ENCODE data around the gene ZBTB32. TPM values are rescaled to one million over a fixed set of nuclear protein-coding genes. Genes with fewer than 3 reads are reported as not detected.

The ZBTB32 gene
- total RNA-seq, 8 experiments from 2014 or later = 0.43 to 34.3 (median 2.2) TPM

- ATAC-seq (replicated peaks in 6 of 8) = peak in 1 of 8 experiments; percentile 2
- in situ Hi-C loops (cut with MboI; ENCODE audit: low pct_unique_long_range_greater_than_20kb in 2 of 9, low sequenced_read_pairs in 9 of 9, unreplicated experiment in 9 of 9) = no loop called here
- peak within 1 kb of the TSS; percentile 83 to 89 for H3K27ac ChIP-seq
- 0 to 95% (median 50%) methylated on average over 1 to 16 of the region's 52 CpGs; no CpG with 5 or more reads in 7 of the 10 experiments for WGBS, 10 experiments
- peaks cover 13 to 19% of the 10 kb centered on the region in 2 donors for H3K4me1 ChIP-seq (replicated peaks in 1 of 2)
- H3K4me3 ChIP-seq = peak within 1 kb of the TSS; percentile 34 to 91 (median 77)
Observed at GRCh38 chr19:35756377-35757230, 52.2 kb downstream of the ZBTB32 start, which contains the start of gene HSPB6. TSS of gene HSPB6 (minus strand) at chr19:35757029. CDS start at chr19:35757008, 21 bp downstream.

DNA sequence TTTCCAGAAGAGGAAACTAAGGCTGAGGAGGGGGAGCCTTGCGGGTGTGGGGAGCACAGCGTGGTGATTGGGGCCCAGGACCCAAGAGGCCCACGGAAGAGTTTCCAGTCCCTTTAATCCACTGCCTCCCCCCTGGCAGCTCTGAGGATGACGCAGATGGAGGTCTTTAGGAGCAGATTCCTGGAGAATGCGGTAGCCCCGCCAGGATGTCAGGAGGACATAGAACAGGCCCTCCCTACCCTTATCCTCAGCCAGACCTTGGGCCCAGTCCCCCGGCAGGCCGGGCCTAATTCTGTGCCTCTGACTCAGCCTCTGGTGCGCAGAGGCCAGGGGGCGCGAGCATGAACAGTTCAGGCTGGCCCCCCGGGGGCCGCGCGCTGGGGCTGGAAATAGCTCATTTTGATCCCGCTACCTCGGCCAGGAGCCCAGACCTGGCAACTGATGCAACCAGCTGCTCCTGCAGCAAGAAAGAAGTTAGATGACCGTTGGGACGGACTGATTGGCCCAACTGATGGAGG is 52.9 kb downstream of the ZBTB32 start:
- H3K4me3 ChIP-seq = peak overlapping the region; percentile 34 to 91 (median 77)
- in situ Hi-C loops (cut with MboI; ENCODE audit: low pct_unique_long_range_greater_than_20kb in 2 of 9, low sequenced_read_pairs in 9 of 9, unreplicated experiment in 9 of 9) = no loop called here
- H3K27ac ChIP-seq = peak overlapping the region; percentile 83 to 89
- peaks cover 13 to 19% of the 10 kb centered on the region in 2 donors for H3K4me1 ChIP-seq (replicated peaks in 1 of 2)
- WGBS, 10 experiments = 3 to 80% (median 47%) methylated on average over 1 to 7 of the region's 19 CpGs; no CpG with 5 or more reads in 3 of the 10 experiments
- peak; percentile 8 to 47 (median 20) for ATAC-seq (replicated peaks in 6 of 8)

GRCh38 chr19:35757749-35758608 is 53.6 kb downstream of the ZBTB32 start, which contains the start of gene PROSER3:
TSS of gene PROSER3 (plus strand) at chr19:35758176. CDS start at chr19:35758216, 40 bp downstream.
- Histone ChIP-seq H3K4me1 (replicated peaks in 1 of 2) (peaks cover 13 to 19% of the 10 kb centered on the region in 2 donors), H3K4me3 (peak within 1 kb of the TSS; percentile 67 to 97 (median 90)), H3K27ac (peak within 1 kb of the TSS; percentile 84 to 89)
- in situ Hi-C loops (cut with MboI; ENCODE audit: low pct_unique_long_range_greater_than_20kb in 2 of 9, low sequenced_read_pairs in 9 of 9, unreplicated experiment in 9 of 9) = no loop called here
- ATAC-seq (replicated peaks in 6 of 8) = peak; percentile 75 to 94 (median 91)
- 0 to 1% (median 0%) methylated on average over 1 to 12 of the region's 53 CpGs; no CpG with 5 or more reads in 3 of the 10 experiments for WGBS, 10 experiments

DNA sequence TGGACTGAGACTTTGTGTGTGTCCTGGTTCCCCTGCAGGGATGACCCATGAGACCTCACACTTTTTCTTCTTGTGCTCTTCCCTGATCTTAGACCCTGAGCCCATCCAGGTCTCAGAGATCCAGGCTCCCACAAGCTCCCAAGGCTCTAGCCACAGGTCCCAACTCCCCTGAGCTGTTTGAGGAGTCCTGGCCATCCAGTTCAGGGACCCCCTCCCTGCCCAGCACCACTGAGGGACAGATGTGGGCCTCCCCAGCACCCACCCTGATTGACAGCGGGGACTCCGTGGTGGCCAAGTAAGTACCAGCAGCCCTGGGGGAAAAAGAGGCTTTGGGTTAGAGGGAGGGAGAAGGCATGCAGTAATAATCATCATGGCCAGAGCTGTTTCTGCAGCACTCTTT is 55.3 kb downstream of the ZBTB32 start:
- ATAC-seq (replicated peaks in 6 of 8) = no peak
- in situ Hi-C loops (cut with MboI; ENCODE audit: low pct_unique_long_range_greater_than_20kb in 2 of 9, low sequenced_read_pairs in 9 of 9, unreplicated experiment in 9 of 9) = no loop called here
- 93% methylated on average over 2 of the region's 2 CpGs; no CpG with 5 or more reads in 9 of the 10 experiments for WGBS, 10 experiments
- Histone ChIP-seq H3K27ac (no peak overlapping the region), H3K4me1 (replicated peaks in 1 of 2) (peaks cover 13 to 19% of the 10 kb centered on the region in 2 donors), H3K4me3 (no peak overlapping the region)

DNA sequence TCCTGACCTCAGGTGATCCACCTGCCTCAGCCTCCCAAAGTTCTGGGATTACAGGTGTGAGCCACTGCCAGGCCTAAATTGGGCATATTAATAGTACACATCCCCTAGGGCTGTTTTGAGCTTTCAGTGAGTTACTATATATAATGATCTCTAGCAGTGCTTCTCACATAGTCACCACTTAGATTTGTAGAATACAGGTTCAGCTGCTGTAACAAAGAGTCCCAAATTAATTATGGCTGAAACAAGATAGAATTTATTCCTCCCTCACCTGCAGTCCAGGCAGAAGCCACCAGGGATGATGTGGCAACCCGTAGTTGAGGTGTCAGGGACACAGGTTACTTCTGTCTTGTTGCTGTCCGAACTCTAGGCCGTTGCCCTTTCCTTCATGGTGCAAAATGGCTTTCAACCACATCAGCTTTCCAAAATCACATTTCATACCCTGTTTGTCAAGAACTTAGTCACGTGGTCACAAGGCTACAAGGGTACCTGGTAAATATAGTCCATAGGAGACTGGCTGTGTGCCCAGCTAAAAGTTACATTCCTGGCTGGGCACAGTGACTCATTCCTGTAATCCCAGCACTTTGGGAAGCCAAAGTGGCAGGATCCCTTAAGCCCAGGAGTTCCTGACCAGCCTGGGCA is 56.5 kb downstream of the ZBTB32 start:
- no peak for ATAC-seq (replicated peaks in 6 of 8)
- WGBS, 10 experiments = 80 to 100% (median 100%) methylated on average over 1 to 3 of the region's 4 CpGs; no CpG with 5 or more reads in 3 of the 10 experiments
- no peak overlapping the region for H3K4me3 ChIP-seq
- H3K27ac ChIP-seq = no peak overlapping the region
- peaks cover 13 to 19% of the 10 kb centered on the region in 2 donors for H3K4me1 ChIP-seq (replicated peaks in 1 of 2)
- in situ Hi-C loops (cut with MboI; ENCODE audit: low pct_unique_long_range_greater_than_20kb in 2 of 9, low sequenced_read_pairs in 9 of 9, unreplicated experiment in 9 of 9) = no loop called here

DNA sequence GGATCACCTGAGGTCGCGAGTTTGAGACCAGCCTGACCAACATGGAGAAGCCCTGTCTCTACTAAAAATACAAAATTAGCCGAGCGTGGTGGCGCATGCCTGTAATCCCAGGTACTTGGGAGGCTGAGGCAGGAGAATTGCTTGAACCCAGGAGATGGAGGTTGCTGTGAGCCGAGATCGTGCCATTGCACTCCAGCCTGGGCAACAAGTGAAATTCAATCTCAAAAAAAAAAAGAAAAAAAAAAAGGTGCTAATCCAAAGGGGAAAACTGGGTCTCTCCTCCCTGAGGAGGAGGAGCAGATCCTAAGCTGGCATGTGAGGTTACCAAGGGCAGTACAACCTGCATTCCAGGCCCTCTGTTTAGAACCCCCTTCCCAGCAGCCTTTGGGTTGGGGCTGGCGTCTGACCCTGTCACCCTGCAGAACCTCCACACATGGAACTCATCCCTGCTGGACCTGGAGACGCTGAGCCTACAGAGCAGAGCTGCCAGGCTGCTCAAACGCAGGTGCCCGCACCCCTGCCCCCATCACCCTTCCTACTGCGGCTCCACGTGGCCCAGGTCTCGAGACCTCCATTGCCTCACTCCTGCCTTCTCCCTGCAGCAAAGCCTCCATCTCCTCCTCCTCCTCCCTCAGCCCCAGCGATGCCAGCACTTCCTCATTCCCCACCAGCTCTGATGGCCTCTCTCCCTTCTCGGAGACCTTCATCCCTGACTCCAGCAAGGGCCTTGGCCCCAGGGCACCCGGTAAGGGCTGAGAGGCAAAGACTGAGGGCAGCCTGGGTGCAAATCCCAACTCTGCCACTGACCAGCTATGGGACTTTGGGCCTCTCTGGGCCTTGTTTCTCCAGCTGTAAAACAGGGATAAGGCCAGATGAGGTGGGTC is 60.3 kb downstream of the ZBTB32 start:
- H3K27ac ChIP-seq = no peak overlapping the region
- WGBS, 10 experiments = 64 to 100% (median 93%) methylated on average over 2 to 9 of the region's 17 CpGs; no CpG with 5 or more reads in 1 of the 10 experiments
- in situ Hi-C loops (cut with MboI; ENCODE audit: low pct_unique_long_range_greater_than_20kb in 2 of 9, low sequenced_read_pairs in 9 of 9, unreplicated experiment in 9 of 9) = no loop called here
- H3K4me3 ChIP-seq = no peak overlapping the region
- ATAC-seq (replicated peaks in 6 of 8) = no peak
- H3K4me1 ChIP-seq (replicated peaks in 1 of 2) = peaks cover 14 to 18% of the 10 kb centered on the region in 2 donors

Other genes with a start within 250 kb of the ZBTB32 start
- gene KRTDAP, start 214.1 kb upstream of the ZBTB32 start, total RNA-seq = not detected
- 10 to 100 TPM in 2 of 8 experiments, 1 to 10 TPM in 3, under 1 TPM in 2, not detected in 1; 0.14 to 49.2 (median 3.1) TPM for gene DMKN, start 190.9 kb upstream of the ZBTB32 start, total RNA-seq
- gene SBSN, start 176.2 kb upstream of the ZBTB32 start, total RNA-seq = 1 to 10 TPM in 2 of 8 experiments, under 1 TPM in 6; 0.11 to 3.5 (median 0.41) TPM
- gene GAPDHS, start 171.1 kb upstream of the ZBTB32 start, total RNA-seq = not detected
- 100 to 1,000 TPM in 2 of 8 experiments, 10 to 100 TPM in 6; 70.4 to 130 (median 89.3) TPM for gene TMEM147, start 158.9 kb upstream of the ZBTB32 start, total RNA-seq
- gene ATP4A, start 140.9 kb upstream of the ZBTB32 start, total RNA-seq = under 1 TPM in 5 of 8 experiments, not detected in 3; 0.05 to 0.25 (median 0.11) TPM
- gene PMIS2, start 118.4 kb upstream of the ZBTB32 start, total RNA-seq = under 1 TPM in 1 of 8 experiments, not detected in 7; 0.66 TPM
- 10 to 100 TPM in 3 of 8 experiments, 1 to 10 TPM in 5; 2.7 to 14.3 (median 9.4) TPM for gene HAUS5, start 91.8 kb upstream of the ZBTB32 start, total RNA-seq
- 10 to 100 TPM; 33.4 to 71.7 (median 51.1) TPM for gene RBM42, start 75.5 kb upstream of the ZBTB32 start, total RNA-seq
- 1 to 10 TPM in 5 of 8 experiments, under 1 TPM in 3; 0.50 to 3.2 (median 1.4) TPM for gene ETV2, start 62.8 kb upstream of the ZBTB32 start, total RNA-seq
- 100 to 1,000 TPM; 721 to 998 (median 791) TPM for gene COX6B1, start 56.2 kb upstream of the ZBTB32 start, total RNA-seq
- under 1 TPM in 1 of 8 experiments, not detected in 7; 0.38 TPM for gene UPK1A, start 38.0 kb upstream of the ZBTB32 start, total RNA-seq
- 10 to 100 TPM in 4 of 8 experiments, 1 to 10 TPM in 4; 6.1 to 28.4 (median 11.0) TPM for gene KMT2B, start 13.4 kb downstream of the ZBTB32 start, total RNA-seq
- gene IGFLR1, start 37.9 kb downstream of the ZBTB32 start, total RNA-seq = 1 to 10 TPM; 1.8 to 6.4 (median 4.3) TPM
- 10 to 100 TPM; 14.0 to 33.1 (median 18.9) TPM for gene U2AF1L4, start 40.9 kb downstream of the ZBTB32 start, total RNA-seq
- 100 to 1,000 TPM in 2 of 8 experiments, 10 to 100 TPM in 6; 56.4 to 142 (median 84.7) TPM for gene PSENEN, start 41.1 kb downstream of the ZBTB32 start, total RNA-seq
- gene LIN37, start 44.0 kb downstream of the ZBTB32 start, total RNA-seq = 10 to 100 TPM; 12.6 to 32.0 (median 19.9) TPM
- gene HSPB6, start 52.5 kb downstream of the ZBTB32 start, total RNA-seq = 1 to 10 TPM in 2 of 8 experiments, under 1 TPM in 6; 0.14 to 1.8 (median 0.68) TPM
- 10 to 100 TPM in 5 of 8 experiments, 1 to 10 TPM in 3; 3.1 to 19.9 (median 12.7) TPM for gene PROSER3, start 53.6 kb downstream of the ZBTB32 start, total RNA-seq
- 10 to 100 TPM in 5 of 8 experiments, 1 to 10 TPM in 2, under 1 TPM in 1; 0.51 to 33.1 (median 16.1) TPM for gene ARHGAP33, start 71.0 kb downstream of the ZBTB32 start, total RNA-seq
- gene PRODH2, start 108.3 kb downstream of the ZBTB32 start, total RNA-seq = under 1 TPM in 1 of 8 experiments, not detected in 7; 0.52 TPM
- gene NPHS1, start 147.9 kb downstream of the ZBTB32 start, total RNA-seq = under 1 TPM in 6 of 8 experiments, not detected in 2; 0.05 to 0.85 (median 0.37) TPM
- 1 to 10 TPM in 5 of 8 experiments, under 1 TPM in 3; 0.10 to 6.2 (median 1.3) TPM for gene KIRREL2, start 152.4 kb downstream of the ZBTB32 start, total RNA-seq
- gene APLP1, start 164.0 kb downstream of the ZBTB32 start, total RNA-seq = 100 to 1,000 TPM in 5 of 8 experiments, 10 to 100 TPM in 1, 1 to 10 TPM in 2; 4.6 to 397 (median 337) TPM
- 10 to 100 TPM in 1 of 8 experiments, 1 to 10 TPM in 7; 1.6 to 10.1 (median 3.7) TPM for gene NFKBID, start 196.0 kb downstream of the ZBTB32 start, total RNA-seq
- gene HCST, start 198.0 kb downstream of the ZBTB32 start, total RNA-seq = 1 to 10 TPM in 2 of 8 experiments, under 1 TPM in 3, not detected in 3; 0.33 to 3.8 (median 0.62) TPM
- gene TYROBP, start 203.7 kb downstream of the ZBTB32 start, total RNA-seq = under 1 TPM in 1 of 8 experiments, not detected in 7; 0.76 TPM
- 10 to 100 TPM in 1 of 8 experiments, 1 to 10 TPM in 6, under 1 TPM in 1; 0.56 to 11.7 (median 6.5) TPM for gene LRFN3, start 231.8 kb downstream of the ZBTB32 start, total RNA-seq

All from motor neuron (in vitro differentiated cells).